K562 (cell line): ENCODE data around the gene TAF5. TPM values are rescaled to one million over a fixed set of nuclear protein-coding genes. Genes with fewer than 3 reads are reported as not detected.
"Not testable (repeated sequence)": the region's sequence is repeated elsewhere in the genome, so short reads cannot be mapped to it uniquely, and the experiment has no call there.

ENCODE experiments used
- ATAC-seq: fragments of 200-7000 bp; cut with Tn5 transposase; 3 replicates; pipeline ENCODE4 v1.9.1; 2020; ENCODE audit warnings: moderate library complexity
- BruUV-seq: library from RNA; stranded (reverse); fragments of 400-500 nt; replicated peaks from 2 replicates; lab custom pipeline; 2021; lab: Mats Ljungman, UMichigan
- CTCF ChIA-PET: fragments of 300-600 bp; formaldehyde crosslinking; extraction: SDS; loops from one replicate; lab custom pipeline; 2021; ENCODE audit warnings: low intra/inter-chr PET ratio; lab: Yijun Ruan, JAX
- POLR2A ChIA-PET: fragments of 300-600, 350-650 bp; sonication (Branson Sonifier 250); formaldehyde crosslinking; extraction: SDS; loops from one replicate; lab custom pipeline; 2021; ENCODE audit warnings: antibody characterized with exemption, inconsistent platforms; lab: Yijun Ruan, JAX
- DNase-seq, 4 experiments: peaks; one replicate each; pipeline versions ENCODE4 v3.0.0 to v3.0.0-alpha.2; 2011 to 2018; ENCODE audit warnings: low spot score in 3 of 4, mixed read lengths in 3 of 4; ENCODE audit errors: extremely low read depth in 1 of 4
- FAIRE-seq: peaks from 2 replicates; lab custom pipeline; 2011; peaks lifted over from hg19 to GRCh38; lab: Jason Lieb, UNC
- H2AFZ ChIP-seq: 2 replicates; pipeline ENCODE4 v1.6.0; 2011; ENCODE audit warnings: low read depth, low read length, control low read depth, inconsistent platforms
- H3K27ac ChIP-seq: fragments of 200-600 bp; 3 replicates; pipeline ENCODE4 v1.8.0; 2011; ENCODE audit warnings: low read depth, mild to moderate bottlenecking, control low read depth, inconsistent platforms, low read length, moderate library complexity, mixed read lengths; ENCODE audit errors: extremely low read depth
- H3K27me3 ChIP-seq, 2 experiments: fragments of 300-600 bp in 1 of 2; 2 replicates in 1 of 2; 3 replicates in 1 of 2; pipeline versions ENCODE4 v1.6.0 to v1.8.0; 2011; ENCODE audit warnings: inconsistent platforms in 2 of 2, low read length in 2 of 2, mild to moderate bottlenecking in 1 of 2, mixed read lengths in 1 of 2, moderate library complexity in 1 of 2; ENCODE audit not compliant: control insufficient read depth in 2 of 2, insufficient read depth in 2 of 2
- H3K36me3 ChIP-seq: fragments of 300-600 bp; 3 replicates; pipeline ENCODE4 v1.8.0; 2011; ENCODE audit warnings: mild to moderate bottlenecking, low read length, inconsistent platforms; ENCODE audit not compliant: control insufficient read depth, insufficient read depth
- H3K4me1 ChIP-seq, 2 experiments: fragments of 200-600 bp in 1 of 2; replicated peaks in 1 of 2; 2 replicates in 1 of 2; 3 replicates in 1 of 2; pipeline versions ENCODE4 v1.5.1 to v1.8.0; 2011; ENCODE audit warnings: inconsistent platforms in 2 of 2, low read length in 2 of 2, mild to moderate bottlenecking in 1 of 2, mixed read lengths in 1 of 2, moderate library complexity in 1 of 2; ENCODE audit not compliant: control insufficient read depth in 2 of 2, insufficient read depth in 2 of 2
- H3K4me2 ChIP-seq: 2 replicates; pipeline ENCODE4 v1.6.1; 2011; ENCODE audit warnings: low read length, control low read depth, inconsistent platforms, mixed read lengths; ENCODE audit not compliant: insufficient read depth
- H3K4me3 ChIP-seq: fragments of 200-600 bp; sonication (generic), shearing (Covaris generic); 2 replicates; pipeline ENCODE4 v1.5.1; 2016; ENCODE audit warnings: control low read depth, inconsistent platforms
- H3K79me2 ChIP-seq: fragments of 200-600 bp; 3 replicates; pipeline ENCODE4 v1.8.0; 2011; ENCODE audit warnings: low read length, inconsistent platforms; ENCODE audit not compliant: control insufficient read depth, insufficient read depth
- H3K9ac ChIP-seq, 2 experiments: 2 replicates each; pipeline versions ENCODE4 v1.6.0 to v1.6.1; 2011; ENCODE audit warnings: low read depth in 2 of 2, low read length in 2 of 2, control low read depth in 1 of 2, inconsistent platforms in 1 of 2, mild to moderate bottlenecking in 1 of 2, mixed read lengths in 1 of 2; ENCODE audit not compliant: insufficient read depth in 1 of 2
- H3K9me1 ChIP-seq: one replicate; pipeline ENCODE4 v1.6.0; 2011; ENCODE audit warnings: inconsistent platforms, mild to moderate bottlenecking, low read length, moderate library complexity; ENCODE audit not compliant: control insufficient read depth, insufficient read depth
- H3K9me3 ChIP-seq: replicated peaks from 2 replicates; pipeline ENCODE4 v1.5.1; 2011; ENCODE audit warnings: low read depth, low read length, inconsistent platforms; ENCODE audit not compliant: control insufficient read depth, insufficient read depth
- H4K20me1 ChIP-seq: replicated peaks from 2 replicates; pipeline ENCODE4 v1.6.1; 2011; ENCODE audit warnings: low read length, inconsistent platforms, mixed read lengths; ENCODE audit not compliant: control insufficient read depth, insufficient read depth
- WGBS: fragments of 100-300 bp; shearing (Covaris generic); methylation state at CpG from one replicate; pipeline ENCODE4 v1.1.6; 2016; ENCODE audit warnings: low coverage, mixed read lengths; ENCODE audit not compliant: insufficient coverage; ENCODE audit errors: missing lambda C conversion rate; 5-methylcytosine and 5-hydroxymethylcytosine counted together
- in situ Hi-C: fragments of 300-500 bp; cut with MboI; formaldehyde crosslinking; loops from 4 replicates; pipeline ENCODE4 v1.15.0; 2018; ENCODE audit warnings: inconsistent platforms, mixed read lengths
- intact Hi-C: fragments of 100-400 bp; cut with micrococcal nuclease; formaldehyde crosslinking; loops from 2 replicates; pipeline ENCODE4 v1.14.2; 2022
- polyA plus RNA-seq, 8 experiments: library from polyadenylated mRNA; depleted of rRNA in 4 of 8; stranded (reverse) in 5 of 8; unstranded in 3 of 8; fragments of >200 nt; fragmentation: Nextera tagmentation in 2 of 8; fragmentation: Illumina TruSeq in 1 of 8; extraction: Ambion mirVana in 2 of 8; extraction: Trizol in 1 of 8; gene quantifications; 2 replicates each; pipeline versions ENCODE4 v1.2.1 to v1.2.3, GENCODE V29; 2011 to 2014; ENCODE audit warnings: inconsistent platforms in 1 of 8, missing spikeins in 1 of 8
- total RNA-seq, 7 experiments: library from RNA; depleted of rRNA in 6 of 7; stranded (reverse); fragments of >200 nt in 6 of 7; fragmentation: Illumina TruSeq in 2 of 7; extraction: Trizol in 2 of 7; gene quantifications; 2 replicates each; pipeline versions ENCODE4 v1.2.1 to v1.2.3, GENCODE V29; 2011 to 2021; ENCODE audit warnings: low replicate concordance in 1 of 7

The TAF5 gene
- total and polyA plus RNA-seq, 9 of the 15 experiments (the other 6 are each of a cell fraction or from before 2014, with no cell fraction given) = 4.2 to 11.9 (median 9.3) TPM

GRCh38 chr10:103359493-103359892 lies 8.3 kb upstream of the TAF5 start:
- H3K27ac ChIP-seq, intact Hi-C loops, H3K27me3 ChIP-seq, H3K4me1 ChIP-seq, H4K20me1 ChIP-seq, H3K9me1 ChIP-seq, ATAC-seq, H3K36me3 ChIP-seq, H3K4me2 ChIP-seq, in situ Hi-C loops, BruUV-seq, H2AFZ ChIP-seq, CTCF ChIA-PET, FAIRE-seq, H3K4me3 ChIP-seq, H3K9ac ChIP-seq, POLR2A ChIA-PET, H3K9me3 ChIP-seq, DNase-seq, H3K79me2 ChIP-seq: not testable (repeated sequence)
- WGBS = 85% methylated on average over 2 of the region's 4 CpGs

- H3K4me2 ChIP-seq, ATAC-seq, intact Hi-C loops, CTCF ChIA-PET, H3K36me3 ChIP-seq, BruUV-seq, H2AFZ ChIP-seq, H4K20me1 ChIP-seq, FAIRE-seq, DNase-seq, H3K9ac ChIP-seq, H3K4me1 ChIP-seq, H3K4me3 ChIP-seq, H3K27ac ChIP-seq, H3K27me3 ChIP-seq, H3K79me2 ChIP-seq, H3K9me1 ChIP-seq, in situ Hi-C loops, H3K9me3 ChIP-seq: not testable (repeated sequence)
- POLR2A ChIA-PET = interaction anchor here (0.6 kb wide), 1 partner anchor 18 kb away, joined by 3 read pairs; no protein-coding TSS in a partner anchor
- WGBS = 91% methylated on average over 6 of the region's 9 CpGs
These were observed 7.0 kb upstream of the TAF5 start for GRCh38 chr10:103360791-103361190.
